ENCODE results near the gene CIP2A.

Gene CIP2A

GRCh38 chr3:108509263-108509662 lies 80.0 kb downstream of the CIP2A start:
- no peak for DNase-seq

- DNase-seq: no peak
Measured at GRCh38 chr3:108507902-108508301, 81.3 kb downstream of the CIP2A start.

- DNase-seq: no peak
Measured at GRCh38 chr3:108505811-108506210, 83.4 kb downstream of the CIP2A start.

- DNase-seq: no peak
Measured at GRCh38 chr3:108503722-108504121, 85.5 kb downstream of the CIP2A start.

- DNase-seq: no peak
Measured at GRCh38 chr3:108501535-108501934, 87.7 kb downstream of the CIP2A start.

- DNase-seq: no peak
Measured at GRCh38 chr3:108500728-108501127, 88.5 kb downstream of the CIP2A start.

Data from CD4-positive, alpha-beta T cell treated with Interferon alpha-2 for 1 hour (primary cell).